H9 (cell line): ENCODE data around the gene INO80. TPM values are rescaled to one million over a fixed set of nuclear protein-coding genes. Genes with fewer than 3 reads are reported as not detected.

Experiments
- DNase-seq: peaks from one replicate; pipeline ENCODE4 v3.0.0-alpha.2; 2017
- H2AFZ ChIP-seq: one replicate; pipeline ENCODE4 v1.6.1; 2013; ENCODE audit warnings: mild to moderate bottlenecking, low read length, control low read depth, moderate library complexity
- H2AK5ac ChIP-seq: 2 replicates; pipeline ENCODE4 v1.6.1; 2013; ENCODE audit warnings: low read length, control low read depth, mixed read lengths; ENCODE audit not compliant: insufficient read length
- H2BK120ac ChIP-seq: one replicate; pipeline ENCODE4 v1.6.1; 2013; ENCODE audit warnings: low read depth, mild to moderate bottlenecking, low read length, control low read depth, inconsistent platforms; ENCODE audit not compliant: poor library complexity, severe bottlenecking
- H2BK12ac ChIP-seq: 2 replicates; pipeline ENCODE4 v1.6.1; 2013; ENCODE audit warnings: low read length, control low read depth, mixed read lengths, low read depth; ENCODE audit not compliant: insufficient read length
- H2BK15ac ChIP-seq: 2 replicates; pipeline ENCODE4 v1.6.1; 2013; ENCODE audit warnings: low read depth, low read length, control low read depth
- H2BK20ac ChIP-seq: one replicate; pipeline ENCODE4 v1.6.1; 2013; ENCODE audit warnings: low read depth, mild to moderate bottlenecking, low read length, control low read depth, inconsistent platforms; ENCODE audit not compliant: poor library complexity, severe bottlenecking
- H2BK5ac ChIP-seq: 2 replicates; pipeline ENCODE4 v1.6.1; 2013; ENCODE audit warnings: low read length, control low read depth, mixed read lengths; ENCODE audit not compliant: insufficient read length
- H3K14ac ChIP-seq: 2 replicates; pipeline ENCODE4 v1.6.1; 2013; ENCODE audit warnings: low read length, control low read depth; ENCODE audit not compliant: insufficient read depth
- H3K18ac ChIP-seq: 2 replicates; pipeline ENCODE4 v1.6.1; 2013; ENCODE audit warnings: low read depth, mild to moderate bottlenecking, mixed read lengths, low read length, control low read depth; ENCODE audit not compliant: insufficient read length
- H3K23ac ChIP-seq: 2 replicates; pipeline ENCODE4 v1.6.1; 2013; ENCODE audit warnings: low read length, control low read depth, mixed read lengths, low read depth; ENCODE audit not compliant: insufficient read length
- H3K23me2 ChIP-seq: 2 replicates; pipeline ENCODE4 v1.6.1; 2013; ENCODE audit warnings: low read depth, mild to moderate bottlenecking, mixed read lengths, low read length, control low read depth; ENCODE audit not compliant: insufficient read length, poor library complexity, severe bottlenecking
- H3K27ac ChIP-seq: 2 replicates; pipeline ENCODE4 v1.5.1; 2013; ENCODE audit warnings: low read length, control low read depth, mixed read lengths, low read depth; ENCODE audit not compliant: insufficient read length
- H3K27me3 ChIP-seq: 2 replicates; pipeline ENCODE4 v1.6.1; 2013; ENCODE audit warnings: low read length, control low read depth, inconsistent platforms; ENCODE audit not compliant: insufficient read depth
- H3K4ac ChIP-seq: 2 replicates; pipeline ENCODE4 v1.6.1; 2013; ENCODE audit warnings: low read depth, mild to moderate bottlenecking, control low read depth, inconsistent platforms, low read length, moderate library complexity
- H3K4me1 ChIP-seq: 2 replicates; pipeline ENCODE4 v1.6.1; 2013; ENCODE audit warnings: low read length, control low read depth, inconsistent platforms; ENCODE audit not compliant: insufficient read depth
- H3K4me2 ChIP-seq: 2 replicates; pipeline ENCODE4 v1.6.1; 2013; ENCODE audit warnings: low read length, control low read depth, mixed read lengths; ENCODE audit not compliant: insufficient read length, insufficient read depth
- H3K56ac ChIP-seq: 2 replicates; pipeline ENCODE4 v1.6.1; 2013; ENCODE audit warnings: low read depth, mild to moderate bottlenecking, mixed read lengths, low read length, control low read depth; ENCODE audit not compliant: insufficient read length
- H3K79me1 ChIP-seq: 2 replicates; pipeline ENCODE4 v1.6.1; 2013; ENCODE audit warnings: low read depth, mild to moderate bottlenecking, moderate library complexity, low read length, control low read depth, inconsistent platforms; ENCODE audit not compliant: insufficient read depth, poor library complexity, severe bottlenecking
- H3K79me2 ChIP-seq: 2 replicates; pipeline ENCODE4 v1.6.1; 2013; ENCODE audit warnings: low read length, control low read depth, inconsistent platforms; ENCODE audit not compliant: insufficient read depth
- H3K9ac ChIP-seq: 2 replicates; pipeline ENCODE4 v1.6.1; 2013; ENCODE audit warnings: low read length, control low read depth, mixed read lengths; ENCODE audit not compliant: insufficient read length; ENCODE audit errors: extremely low read depth
- H3K9me3 ChIP-seq: one replicate; pipeline ENCODE4 v1.6.1; 2013; ENCODE audit warnings: low read depth, low read length, inconsistent platforms; ENCODE audit not compliant: control insufficient read depth
- H3T11ph ChIP-seq: one replicate; pipeline ENCODE4 v1.6.1; 2013; ENCODE audit warnings: mild to moderate bottlenecking, low read length, control low read depth, inconsistent platforms
- H4K20me1 ChIP-seq: one replicate; pipeline ENCODE4 v1.6.1; 2013; ENCODE audit not compliant: control insufficient read depth, insufficient read length, insufficient read depth
- H4K5ac ChIP-seq: 2 replicates; pipeline ENCODE4 v1.6.1; 2013; ENCODE audit warnings: low read depth, mild to moderate bottlenecking, mixed read lengths, low read length, control low read depth; ENCODE audit not compliant: insufficient read length
- H4K8ac ChIP-seq: replicated peaks from 2 replicates; pipeline ENCODE4 v1.6.1; 2013; ENCODE audit warnings: low read length, control low read depth, mixed read lengths, low read depth; ENCODE audit not compliant: insufficient read length
- H4K91ac ChIP-seq: 2 replicates; pipeline ENCODE4 v1.6.1; 2013; ENCODE audit warnings: low read depth, mild to moderate bottlenecking, moderate library complexity, mixed read lengths, low read length, control low read depth; ENCODE audit not compliant: insufficient read length
- H3K27ac Mint-ChIP-seq, 3 experiments: 2 replicates in 2 of 3; 3 replicates in 1 of 3; pipeline ENCODE4 v1.8.0; 2020 to 2021; ENCODE audit warnings: mixed read lengths in 3 of 3, mild to moderate bottlenecking in 1 of 3, moderate library complexity in 1 of 3
- H3K27me3 Mint-ChIP-seq: 2 replicates; pipeline ENCODE4 v1.8.0; 2021; ENCODE audit warnings: low read depth, mild to moderate bottlenecking, moderate library complexity, mixed read lengths
- H3K36me3 Mint-ChIP-seq, 3 experiments: 2 replicates in 2 of 3; 3 replicates in 1 of 3; pipeline ENCODE4 v1.8.0; 2020 to 2021; ENCODE audit warnings: low read depth in 3 of 3, mixed read lengths in 3 of 3; ENCODE audit not compliant: insufficient read depth in 1 of 3
- H3K4me1 Mint-ChIP-seq, 2 experiments: 2 replicates each; pipeline ENCODE4 v1.8.0; 2020; ENCODE audit warnings: mixed read lengths in 2 of 2
- H3K4me3 Mint-ChIP-seq, 2 experiments: 2 replicates in 1 of 2; 3 replicates in 1 of 2; pipeline ENCODE4 v1.8.0; 2020 to 2021; ENCODE audit warnings: mild to moderate bottlenecking in 2 of 2, mixed read lengths in 2 of 2, moderate library complexity in 1 of 2
- H3K9me3 Mint-ChIP-seq, 2 experiments: 2 replicates in 1 of 2; 3 replicates in 1 of 2; pipeline ENCODE4 v1.8.0; 2020; ENCODE audit warnings: mild to moderate bottlenecking in 2 of 2, mixed read lengths in 2 of 2, moderate library complexity in 1 of 2
- WGBS: extraction: QIAGEN DNeasy Blood & Tissue Kit; methylation state at CpG from one replicate; pipeline ENCODE4 v1.1.7; 2013; ENCODE audit warnings: missing lambda C conversion rate, low lambda C conversion rate, mixed read lengths; ENCODE audit not compliant: insufficient read length; ENCODE audit errors: extremely low coverage; 5-methylcytosine and 5-hydroxymethylcytosine counted together
- total RNA-seq: library from RNA; stranded (reverse); gene quantifications from 2 replicates; pipeline ENCODE4 v1.2.1, GENCODE V29; 2021
- TF ChIP-seq, protein P1 (sequence below): fragments of 200-600 bp; sonication (generic); conservative IDR thresholded peaks from 3 replicates; pipeline ENCODE4 v1.8.0; 2021; ENCODE audit warnings: antibody characterized with exemption, mild to moderate bottlenecking

Gene INO80
- total RNA-seq, 1 experiment from 2014 or later: 29.2 TPM

DNA sequence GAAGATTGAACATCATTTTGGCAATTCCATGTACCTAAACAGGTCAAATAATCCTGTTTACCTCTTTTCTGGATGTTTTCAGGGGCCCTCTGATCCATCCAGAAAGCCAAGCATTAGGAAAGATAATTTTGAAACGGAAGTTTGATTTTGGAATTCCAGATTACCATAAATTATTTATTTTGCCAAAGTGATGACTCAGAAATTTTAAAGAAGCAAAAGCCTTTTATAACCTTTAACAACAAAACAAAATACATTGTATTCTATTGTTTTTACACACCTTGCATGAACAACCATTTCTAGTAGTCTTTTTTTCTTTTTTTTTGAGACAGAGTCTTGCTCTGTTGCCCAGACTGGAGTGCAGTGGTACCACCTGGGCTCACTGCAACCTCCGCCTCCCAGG lies 32.0 kb upstream of the INO80 start:
- Histone ChIP-seq H2BK5ac (no peak overlapping the region), H3K4me1 (no peaks in the 10 kb centered on the region), H3K27ac (no peak overlapping the region), H3K79me2 (no peaks in the 10 kb centered on the region), H3K23ac (no peak overlapping the region), H4K5ac (no peak overlapping the region), H2BK20ac (no peak overlapping the region), H2BK120ac (no peak overlapping the region), H3K9me3 (no peaks in the 10 kb centered on the region), H3K79me1 (no peaks in the 10 kb centered on the region), H2BK12ac (no peak overlapping the region), H3K9ac (no peak overlapping the region), H3K23me2 (no peaks in the 10 kb centered on the region), H3K4me2 (no peak overlapping the region), H3K14ac (no peak overlapping the region), H2AFZ (no peak overlapping the region), H3K18ac (no peak overlapping the region), H2AK5ac (no peak overlapping the region), H2BK15ac (no peak overlapping the region), H4K20me1 (no peaks in the 10 kb centered on the region), H4K8ac (no peak overlapping the region), H4K91ac (no peak overlapping the region), H3T11ph (no peak overlapping the region), H3K27me3 (no peaks in the 10 kb centered on the region), H3K56ac (no peak overlapping the region), H3K4ac (no peak overlapping the region)
- Mint-ChIP-seq H3K9me3 (peaks cover 3 to 5% of the 10 kb centered on the region in 2 experiments; a peak in 3 of 5 replicates), H3K4me1 (no peaks in the 10 kb centered on the region), H3K36me3 (0 out of 7 replicates have a peak, but pooled peaks cover 0 to 3% (median 0%) of the 10 kb centered on the region in 3 experiments), H3K27me3 (no peaks in the 10 kb centered on the region), H3K27ac (no peak overlapping the region), H3K4me3 (no peak overlapping the region)
- WGBS: no CpG with 5 or more reads among the region's 2 CpGs
- no peak for DNase-seq
- TF ChIP-seq, protein P1, sequence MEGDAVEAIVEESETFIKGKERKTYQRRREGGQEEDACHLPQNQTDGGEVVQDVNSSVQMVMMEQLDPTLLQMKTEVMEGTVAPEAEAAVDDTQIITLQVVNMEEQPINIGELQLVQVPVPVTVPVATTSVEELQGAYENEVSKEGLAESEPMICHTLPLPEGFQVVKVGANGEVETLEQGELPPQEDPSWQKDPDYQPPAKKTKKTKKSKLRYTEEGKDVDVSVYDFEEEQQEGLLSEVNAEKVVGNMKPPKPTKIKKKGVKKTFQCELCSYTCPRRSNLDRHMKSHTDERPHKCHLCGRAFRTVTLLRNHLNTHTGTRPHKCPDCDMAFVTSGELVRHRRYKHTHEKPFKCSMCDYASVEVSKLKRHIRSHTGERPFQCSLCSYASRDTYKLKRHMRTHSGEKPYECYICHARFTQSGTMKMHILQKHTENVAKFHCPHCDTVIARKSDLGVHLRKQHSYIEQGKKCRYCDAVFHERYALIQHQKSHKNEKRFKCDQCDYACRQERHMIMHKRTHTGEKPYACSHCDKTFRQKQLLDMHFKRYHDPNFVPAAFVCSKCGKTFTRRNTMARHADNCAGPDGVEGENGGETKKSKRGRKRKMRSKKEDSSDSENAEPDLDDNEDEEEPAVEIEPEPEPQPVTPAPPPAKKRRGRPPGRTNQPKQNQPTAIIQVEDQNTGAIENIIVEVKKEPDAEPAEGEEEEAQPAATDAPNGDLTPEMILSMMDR: no peak
